Measurements from ENCODE around the gene NUMA1. TPM values are rescaled to one million over a fixed set of nuclear protein-coding genes. Genes with fewer than 3 reads are reported as not detected.

Gene NUMA1
- total and polyA plus RNA-seq, 12 donors: 54.1 to 159 (median 83.4) TPM

- DNase-seq: no peak
- Histone ChIP-seq H3K4me1 (peaks cover 24 to 40% (median 31%) of the 10 kb centered on the region in 9 donors), H3K27me3 (no peaks in the 10 kb centered on the region), H3K36me3 (peaks cover 0 to 100% (median 92%) of the 10 kb centered on the region in 9 donors), H3K27ac (no peak overlapping the region), H3K4me3 (no peak overlapping the region), H3K9me3 (no peaks in the 10 kb centered on the region)
- intact Hi-C loops (cut with DNase I): no loop called here
- WGBS, 2 donors: 85 to 92% methylated on average over 7 of the region's 7 CpGs
- no peak for TF ChIP-seq CTCF (IDR thresholded peaks at IDR 0.05)
- ATAC-seq: no peak
These were observed 71.6 kb downstream of the NUMA1 start for GRCh38 chr11:72008728-72009127.

GRCh38 chr11:72007587-72007986 lies 72.8 kb downstream of the NUMA1 start:
- no peak for ATAC-seq
- no peak overlapping the region for H3K27ac ChIP-seq
- no peaks in the 10 kb centered on the region for H3K27me3 ChIP-seq
- no peak for TF ChIP-seq CTCF (IDR thresholded peaks at IDR 0.05)
- H3K4me3 ChIP-seq: no peak overlapping the region
- DNase-seq: no peak
- peaks cover 13 to 28% (median 20%) of the 10 kb centered on the region in 9 donors for H3K4me1 ChIP-seq
- 68 to 77% methylated on average over 5 of the region's 5 CpGs for WGBS, 2 donors
- no peaks in the 10 kb centered on the region for H3K9me3 ChIP-seq
- peaks cover 0 to 100% (median 93%) of the 10 kb centered on the region in 9 donors for H3K36me3 ChIP-seq
- intact Hi-C loops (cut with DNase I): no loop called here

GRCh38 chr11:72007089-72007476 lies 73.3 kb downstream of the NUMA1 start:
- Histone ChIP-seq H3K36me3 (peaks cover 0 to 100% (median 88%) of the 10 kb centered on the region in 9 donors), H3K4me1 (peaks cover 8 to 23% (median 15%) of the 10 kb centered on the region in 9 donors), H3K4me3 (no peak overlapping the region), H3K27ac (no peak overlapping the region), H3K27me3 (no peaks in the 10 kb centered on the region), H3K9me3 (no peaks in the 10 kb centered on the region)
- ATAC-seq (no peak), DNase-seq (no peak)
- intact Hi-C loops (cut with DNase I): no loop called here
- no peak for TF ChIP-seq CTCF (IDR thresholded peaks at IDR 0.05)
- 85 to 87% methylated on average over 15 of the region's 15 CpGs for WGBS, 2 donors

- Histone ChIP-seq H3K4me1 (peaks cover 4 to 19% (median 13%) of the 10 kb centered on the region in 9 donors), H3K9me3 (no peaks in the 10 kb centered on the region), H3K27ac (no peak overlapping the region), H3K27me3 (no peaks in the 10 kb centered on the region), H3K4me3 (no peak overlapping the region), H3K36me3 (peaks cover 0 to 100% (median 85%) of the 10 kb centered on the region in 9 donors)
- WGBS, 2 donors: 72 to 78% methylated on average over 8 of the region's 8 CpGs
- no peak for TF ChIP-seq CTCF (IDR thresholded peaks at IDR 0.05)
- intact Hi-C loops (cut with DNase I): no loop called here
- DNase-seq: no peak
- no peak for ATAC-seq
These were observed 73.8 kb downstream of the NUMA1 start for GRCh38 chr11:72006309-72007088.

Measured in heart right ventricle (tissue), 16 donors.